GM21528 (cell line): Measurements from ENCODE around the gene MTA1.

ENCODE experiments used
- ATAC-seq: cut with Tn5 transposase; IDR thresholded peaks from one replicate; pipeline ENCODE4 v1.9.1; 2021; ENCODE audit warnings: mild to moderate bottlenecking, moderate library complexity; ENCODE audit not compliant: unreplicated experiment, low FRiP score

MTA1 gene

GRCh38 chr14:105503935-105504692, 84.5 kb downstream of the MTA1 start:
- no peak for ATAC-seq

- ATAC-seq, result no peak
Measured at GRCh38 chr14:105505101-105505500, 85.5 kb downstream of the MTA1 start.

GRCh38 chr14:105507247-105507646, 87.6 kb downstream of the MTA1 start:
- ATAC-seq, result no peak

- ATAC-seq, result no peak
Measured at GRCh38 chr14:105508069-105508468, 88.4 kb downstream of the MTA1 start.

GRCh38 chr14:105508601-105509000, 89.0 kb downstream of the MTA1 start:
- ATAC-seq, result no peak

- no peak for ATAC-seq
Measured at GRCh38 chr14:105517096-105517495, 97.5 kb downstream of the MTA1 start.

- ATAC-seq, result no peak
Measured at GRCh38 chr14:105519946-105520698, 100.5 kb downstream of the MTA1 start.
